KG1 (cell line): Measurements from ENCODE around the gene REPIN1.
"Not testable (repeated sequence)": the region's sequence is repeated elsewhere in the genome, so short reads cannot be mapped to it uniquely, and the experiment has no call there.

Experiments used
- DNase-seq: peaks from one replicate; lab custom pipeline; 2025; lab: John Stamatoyannopoulos, UW

REPIN1 gene

DNA sequence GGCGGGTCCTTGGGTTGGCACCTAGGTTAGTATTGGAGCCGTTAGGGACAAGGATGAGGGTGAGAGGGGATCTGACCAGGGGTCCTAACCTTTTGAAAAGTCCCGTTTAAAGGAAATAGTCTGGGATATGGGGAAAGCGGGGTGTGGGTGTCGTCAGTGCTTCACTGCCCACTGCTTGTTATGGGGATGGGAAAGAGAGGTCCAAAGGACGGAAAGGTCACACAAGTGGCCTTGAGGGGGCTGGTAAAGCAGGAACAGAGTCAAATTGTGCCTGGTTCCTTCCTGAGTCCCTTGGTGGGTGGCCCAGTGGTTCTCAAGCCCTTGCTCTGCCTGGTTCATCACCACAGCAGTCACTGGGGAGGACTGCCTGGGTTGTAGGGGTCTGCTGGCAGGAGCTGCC is 7.9 kb downstream of the REPIN1 start:
- DNase-seq = no peak

DNA sequence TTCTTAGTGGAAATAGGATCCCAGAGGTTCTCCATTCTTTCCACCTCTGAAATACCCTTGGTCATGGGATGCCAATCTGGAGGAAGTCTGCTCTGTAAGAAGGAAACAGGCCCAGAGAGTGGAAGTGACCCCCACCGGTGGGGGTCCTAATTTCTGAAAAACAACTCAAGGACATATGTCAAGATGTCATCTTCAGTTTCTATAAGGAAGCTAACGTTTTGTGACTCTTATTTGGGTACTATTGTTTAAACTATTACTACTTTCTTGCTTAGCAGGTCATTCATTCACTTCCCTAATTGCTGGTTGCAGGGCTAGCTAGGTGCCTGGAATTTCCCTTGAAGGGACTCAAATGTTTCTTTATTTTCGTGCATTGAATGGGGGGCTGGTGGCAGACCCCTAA is 8.6 kb downstream of the REPIN1 start:
- DNase-seq = no peak

GRCh38 chr7:150377635-150378034 is 9.0 kb downstream of the REPIN1 start:
- DNase-seq = no peak

DNA sequence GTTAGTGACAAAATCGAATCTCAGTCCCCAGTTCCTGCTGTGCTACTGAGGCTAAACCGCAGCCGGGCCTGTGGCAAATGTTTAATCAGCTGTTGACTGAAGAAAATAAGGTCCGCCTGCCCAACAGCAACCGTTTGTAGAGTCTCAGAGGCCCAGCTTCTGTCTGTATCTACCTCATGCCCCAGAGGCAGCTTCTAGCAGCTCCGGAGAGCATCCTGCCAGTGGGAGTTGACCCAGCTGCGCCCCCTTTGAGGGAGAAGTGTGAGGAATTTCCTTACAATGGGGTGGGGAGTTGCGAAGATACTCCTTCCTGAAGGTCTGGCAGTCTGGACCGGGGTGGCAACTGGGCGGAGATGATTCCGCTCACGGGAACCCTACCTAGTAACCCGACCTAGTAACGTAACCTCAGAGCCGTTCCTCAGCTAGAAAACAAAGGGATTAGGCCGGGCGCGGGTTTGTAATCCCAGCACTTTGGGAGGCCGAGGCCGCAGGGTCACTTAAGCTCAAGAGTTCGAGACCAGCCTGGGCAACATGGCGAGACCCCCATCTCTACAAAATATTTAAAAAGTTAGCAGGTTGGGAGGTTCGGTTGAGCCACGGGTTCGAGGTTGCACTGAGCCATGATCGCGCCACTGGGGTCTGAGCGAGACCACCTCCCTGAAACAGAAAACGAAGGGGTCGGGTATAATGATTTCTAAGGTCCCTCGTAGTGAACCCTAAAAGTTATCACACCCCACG is 9.7 kb downstream of the REPIN1 start:
- DNase-seq = no peak

DNA sequence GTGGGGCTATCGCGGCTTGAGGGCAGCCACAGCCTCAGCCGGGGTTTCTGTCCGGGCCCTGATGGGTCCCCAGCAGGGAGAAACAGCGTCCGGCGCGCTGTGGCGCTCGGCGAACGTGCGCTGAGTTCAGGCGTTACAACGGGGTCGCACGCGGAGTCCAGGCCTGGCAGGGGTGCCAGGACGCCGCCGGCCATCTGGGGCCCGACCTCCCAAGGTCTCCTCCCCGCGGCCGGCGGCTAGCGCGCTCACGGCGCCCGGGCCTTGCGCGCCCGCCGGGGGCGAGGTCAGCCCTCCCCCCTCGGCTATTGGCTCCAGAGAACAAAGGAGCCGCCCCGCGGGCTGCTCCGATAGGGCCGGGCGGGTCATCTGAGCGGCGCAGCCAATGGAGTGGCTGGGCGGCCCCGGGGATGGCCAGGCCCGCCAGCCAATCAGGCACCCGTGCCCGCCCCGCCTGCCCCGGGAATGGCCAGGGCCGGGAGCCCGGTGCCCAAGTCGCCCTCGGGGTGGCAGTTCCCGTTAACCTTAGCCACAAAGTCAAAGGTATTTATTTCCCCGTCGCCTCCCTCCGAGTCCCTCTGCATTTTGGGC is 10.3 kb downstream of the REPIN1 start, which contains the start of gene ZNF775:
ZNF775 (plus strand) TSS at position 478 of the 588 bp plus-strand sequence. CDS start 9,141 bp downstream, outside the sequence.
- peak; percentile 68 for DNase-seq

GRCh38 chr7:150379441-150380379 is 11.1 kb downstream of the REPIN1 start:
- DNase-seq = no peak

- no peak for DNase-seq
These were observed 11.8 kb downstream of the REPIN1 start for GRCh38 chr7:150380463-150380862.

DNA sequence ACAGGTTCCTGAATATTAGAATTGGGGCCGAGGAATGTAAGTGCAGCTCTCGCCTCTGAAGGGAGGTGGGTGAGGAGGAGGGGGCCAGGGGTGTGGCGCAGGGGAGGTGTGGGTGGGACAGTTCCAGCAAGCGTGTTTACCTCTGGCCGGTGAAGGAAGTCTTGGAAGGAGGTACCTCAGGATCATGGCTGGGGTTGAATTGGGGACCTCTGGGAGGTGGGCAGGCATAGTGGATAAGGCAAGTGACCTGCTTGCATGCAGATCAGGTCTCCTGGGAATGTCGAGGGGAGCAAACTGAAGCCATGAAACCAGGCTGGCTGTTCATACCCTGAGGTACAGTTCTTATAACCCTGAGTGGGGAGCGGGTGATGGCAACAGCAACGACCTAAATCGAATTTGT is 12.5 kb downstream of the REPIN1 start:
- DNase-seq = no peak

GRCh38 chr7:150381785-150382122 is 13.1 kb downstream of the REPIN1 start:
- no peak for DNase-seq

GRCh38 chr7:150382123-150382843 is 13.7 kb downstream of the REPIN1 start:
- no peak for DNase-seq

- no peak for DNase-seq
These were observed 14.2 kb downstream of the REPIN1 start for GRCh38 chr7:150382844-150383225.

GRCh38 chr7:150383710-150384397 is 15.2 kb downstream of the REPIN1 start:
- DNase-seq = no peak

DNA sequence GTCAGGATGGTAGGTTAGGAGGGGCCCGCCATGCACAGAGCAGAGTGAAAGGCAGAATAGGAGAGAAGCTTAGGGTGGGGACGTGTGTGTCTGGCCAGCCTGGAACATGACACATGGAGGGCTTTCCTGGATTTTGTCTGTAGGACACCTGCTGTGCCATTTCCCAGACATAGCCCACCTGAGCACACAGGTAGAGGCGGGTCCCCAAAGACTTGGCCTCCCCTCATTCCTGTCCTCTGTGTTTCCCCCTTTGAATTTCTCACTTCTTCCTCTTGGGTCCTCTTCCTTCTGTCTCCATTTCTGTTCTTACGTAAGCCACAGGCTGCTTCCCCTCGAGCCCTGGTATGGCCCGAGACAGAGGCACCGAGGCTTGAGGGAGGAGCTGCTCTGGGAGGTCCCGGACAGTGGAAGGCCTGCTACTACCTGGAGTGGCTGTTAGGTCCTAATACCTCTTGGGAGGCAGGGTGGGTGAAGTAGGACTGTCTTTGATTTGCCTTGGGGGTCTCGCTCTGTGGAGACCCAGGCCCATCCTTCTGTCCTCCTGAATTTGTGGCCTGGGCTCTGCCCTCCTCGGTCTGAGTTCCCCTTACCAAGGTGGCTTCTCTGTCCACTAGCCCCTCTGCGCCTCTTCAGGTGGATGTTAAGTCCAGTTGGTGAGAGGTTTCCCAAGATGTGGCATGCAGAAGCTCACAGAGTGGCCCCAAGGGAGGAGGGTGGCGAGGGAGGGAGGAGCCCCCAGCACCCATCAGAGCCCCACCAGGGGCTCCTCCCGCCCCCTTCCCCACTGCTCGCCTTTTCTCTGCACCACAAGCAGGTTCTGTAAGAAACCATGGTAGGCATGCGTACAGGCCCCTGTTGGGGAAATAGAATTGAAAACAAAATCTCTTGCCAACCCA is 16.0 kb downstream of the REPIN1 start:
- no peak for DNase-seq

DNA sequence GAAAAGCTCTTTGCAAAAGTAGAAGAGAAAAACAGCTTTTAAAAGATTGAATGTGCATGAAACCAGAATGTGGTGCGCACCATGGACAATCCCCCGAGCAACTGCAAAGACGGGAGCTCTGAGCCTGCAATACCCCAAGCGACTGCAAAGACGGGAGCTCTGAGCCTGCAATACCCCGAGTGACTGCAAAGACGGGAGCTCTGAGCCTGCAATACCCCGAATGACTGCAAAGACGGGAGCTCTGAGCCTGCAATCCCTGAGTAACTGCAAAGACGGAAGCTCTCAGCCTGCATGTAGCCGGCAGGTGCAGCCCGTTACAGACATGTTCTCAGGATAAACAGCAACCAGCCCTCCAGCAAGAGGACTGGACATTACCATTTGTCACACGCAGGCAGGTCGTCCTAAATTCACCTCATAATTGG is 16.7 kb downstream of the REPIN1 start:
- no peak for DNase-seq

DNA sequence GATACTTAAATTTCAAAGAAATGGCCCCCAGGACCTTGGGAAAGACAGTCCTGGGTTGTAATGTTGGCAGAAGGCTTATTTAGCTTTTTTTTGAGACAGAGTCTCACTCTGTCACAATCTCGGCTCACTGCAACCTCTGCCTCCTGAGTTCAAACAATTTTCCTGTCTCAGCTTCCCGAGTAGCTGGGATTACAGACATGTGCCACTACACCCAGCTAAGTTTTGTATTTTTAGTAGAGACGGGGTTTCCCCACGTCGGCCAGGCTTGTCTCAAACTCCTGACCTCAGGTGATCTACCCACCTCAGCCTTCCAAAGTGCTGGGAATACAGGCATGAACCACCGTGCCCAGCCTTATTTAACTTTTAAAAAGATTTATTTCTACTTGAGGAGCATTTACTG is 17.3 kb downstream of the REPIN1 start:
- DNase-seq = not testable (repeated sequence)

DNA sequence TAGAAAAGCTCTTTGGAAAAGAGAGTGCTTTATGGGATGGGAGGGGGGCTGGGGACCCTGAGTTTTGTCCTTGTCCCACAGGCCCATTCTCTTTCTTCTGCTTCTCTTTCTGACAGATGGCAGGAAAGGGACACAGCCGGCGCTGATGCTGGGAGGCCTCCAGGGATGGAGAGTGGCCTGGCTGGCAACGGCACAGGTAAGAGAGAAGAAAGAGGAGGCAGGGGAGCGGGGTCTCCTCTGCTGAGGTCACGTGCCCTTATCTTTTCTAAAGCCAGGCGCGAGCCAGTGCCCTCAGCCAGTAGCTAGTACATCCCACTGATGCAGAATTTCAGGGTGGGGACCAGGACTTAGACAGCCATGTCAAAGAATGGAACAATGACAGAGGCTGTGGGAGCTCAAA is 19.7 kb downstream of the REPIN1 start:
- DNase-seq = no peak

- DNase-seq = no peak
These were observed 20.3 kb downstream of the REPIN1 start for GRCh38 chr7:150388709-150389531.

- no peak for DNase-seq
These were observed 20.9 kb downstream of the REPIN1 start for GRCh38 chr7:150389532-150389816.

- DNase-seq = no peak
These were observed 21.6 kb downstream of the REPIN1 start for GRCh38 chr7:150390205-150390604.

GRCh38 chr7:150393325-150393724 is 24.7 kb downstream of the REPIN1 start:
- DNase-seq = no peak
